Mammary epithelial cell (primary cell): ENCODE results near the gene FAM47A.

Experiments used
- EZH2 ChIP-seq: IDR thresholded peaks from 2 replicates; pipeline ENCODE4 v1.6.1; 2012; ENCODE audit warnings: low read length, inconsistent platforms, borderline replicate concordance
- TF ChIP-seq, protein P1 (sequence below), 2 donors: IDR thresholded peaks in 1 of 2; conservative IDR thresholded peaks in 1 of 2; 2 replicates each; pipeline ENCODE4 v1.5.1; 2011 to 2012; ENCODE audit warnings: inconsistent platforms in 2 of 2, low read length in 2 of 2, mild to moderate bottlenecking in 2 of 2, control low read depth in 1 of 2, low read depth in 1 of 2; ENCODE audit not compliant: insufficient read depth in 1 of 2; ENCODE audit errors: extremely low read depth in 1 of 2

DNA sequence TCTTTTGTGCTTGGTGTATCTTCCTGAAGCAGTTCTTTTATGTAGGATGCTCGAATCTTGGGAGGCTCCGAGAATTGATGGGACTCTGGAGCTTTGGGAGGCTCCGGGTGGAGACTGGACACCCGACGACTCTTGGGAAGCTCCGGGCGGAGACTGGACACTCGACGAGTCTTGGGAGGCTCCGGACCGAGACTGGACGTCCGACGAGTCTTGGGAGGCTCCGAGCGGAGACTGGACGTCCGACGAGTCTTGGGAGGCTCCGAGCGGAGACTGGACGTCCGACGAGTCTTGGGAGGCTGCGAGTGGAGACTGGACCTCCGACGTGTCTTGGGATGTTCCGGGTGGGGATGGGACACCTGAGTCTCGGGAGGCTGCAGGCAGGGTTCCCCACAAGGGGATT lies 1.6 kb downstream of the FAM47A start:
- TF ChIP-seq, protein P1, sequence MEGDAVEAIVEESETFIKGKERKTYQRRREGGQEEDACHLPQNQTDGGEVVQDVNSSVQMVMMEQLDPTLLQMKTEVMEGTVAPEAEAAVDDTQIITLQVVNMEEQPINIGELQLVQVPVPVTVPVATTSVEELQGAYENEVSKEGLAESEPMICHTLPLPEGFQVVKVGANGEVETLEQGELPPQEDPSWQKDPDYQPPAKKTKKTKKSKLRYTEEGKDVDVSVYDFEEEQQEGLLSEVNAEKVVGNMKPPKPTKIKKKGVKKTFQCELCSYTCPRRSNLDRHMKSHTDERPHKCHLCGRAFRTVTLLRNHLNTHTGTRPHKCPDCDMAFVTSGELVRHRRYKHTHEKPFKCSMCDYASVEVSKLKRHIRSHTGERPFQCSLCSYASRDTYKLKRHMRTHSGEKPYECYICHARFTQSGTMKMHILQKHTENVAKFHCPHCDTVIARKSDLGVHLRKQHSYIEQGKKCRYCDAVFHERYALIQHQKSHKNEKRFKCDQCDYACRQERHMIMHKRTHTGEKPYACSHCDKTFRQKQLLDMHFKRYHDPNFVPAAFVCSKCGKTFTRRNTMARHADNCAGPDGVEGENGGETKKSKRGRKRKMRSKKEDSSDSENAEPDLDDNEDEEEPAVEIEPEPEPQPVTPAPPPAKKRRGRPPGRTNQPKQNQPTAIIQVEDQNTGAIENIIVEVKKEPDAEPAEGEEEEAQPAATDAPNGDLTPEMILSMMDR (conservative IDR thresholded peaks at IDR 0.05 in 1 of 2, IDR thresholded peaks at IDR 0.05 in 1 of 2; ENCODE audit: extremely low read depth in 1 of 2, insufficient read depth in 1 of 2, low read depth in 1 of 2, low read length in 2 of 2), result no peak
- TF ChIP-seq EZH2, result no peak
